VCaP (cell line): Measurements from ENCODE around the gene LIN28A.

Experiments
- H3K27ac ChIP-seq: fragments of 450-650 bp; 2 replicates; pipeline ENCODE4 v1.5.1; 2017
- TF ChIP-seq, protein P1 (sequence below): fragments of 450-650 bp; conservative IDR thresholded peaks from 2 replicates; pipeline ENCODE4 v1.5.1; 2017; ENCODE audit warnings: mild to moderate bottlenecking, moderate library complexity

Gene LIN28A

GRCh38 chr1:26449868-26450267 lies 39.3 kb downstream of the LIN28A start:
- TF ChIP-seq, protein P1, sequence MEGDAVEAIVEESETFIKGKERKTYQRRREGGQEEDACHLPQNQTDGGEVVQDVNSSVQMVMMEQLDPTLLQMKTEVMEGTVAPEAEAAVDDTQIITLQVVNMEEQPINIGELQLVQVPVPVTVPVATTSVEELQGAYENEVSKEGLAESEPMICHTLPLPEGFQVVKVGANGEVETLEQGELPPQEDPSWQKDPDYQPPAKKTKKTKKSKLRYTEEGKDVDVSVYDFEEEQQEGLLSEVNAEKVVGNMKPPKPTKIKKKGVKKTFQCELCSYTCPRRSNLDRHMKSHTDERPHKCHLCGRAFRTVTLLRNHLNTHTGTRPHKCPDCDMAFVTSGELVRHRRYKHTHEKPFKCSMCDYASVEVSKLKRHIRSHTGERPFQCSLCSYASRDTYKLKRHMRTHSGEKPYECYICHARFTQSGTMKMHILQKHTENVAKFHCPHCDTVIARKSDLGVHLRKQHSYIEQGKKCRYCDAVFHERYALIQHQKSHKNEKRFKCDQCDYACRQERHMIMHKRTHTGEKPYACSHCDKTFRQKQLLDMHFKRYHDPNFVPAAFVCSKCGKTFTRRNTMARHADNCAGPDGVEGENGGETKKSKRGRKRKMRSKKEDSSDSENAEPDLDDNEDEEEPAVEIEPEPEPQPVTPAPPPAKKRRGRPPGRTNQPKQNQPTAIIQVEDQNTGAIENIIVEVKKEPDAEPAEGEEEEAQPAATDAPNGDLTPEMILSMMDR = no peak
- no peak overlapping the region for H3K27ac ChIP-seq

- H3K27ac ChIP-seq = no peak overlapping the region
Observed at GRCh38 chr1:26450908-26451307, 40.3 kb downstream of the LIN28A start.

DNA sequence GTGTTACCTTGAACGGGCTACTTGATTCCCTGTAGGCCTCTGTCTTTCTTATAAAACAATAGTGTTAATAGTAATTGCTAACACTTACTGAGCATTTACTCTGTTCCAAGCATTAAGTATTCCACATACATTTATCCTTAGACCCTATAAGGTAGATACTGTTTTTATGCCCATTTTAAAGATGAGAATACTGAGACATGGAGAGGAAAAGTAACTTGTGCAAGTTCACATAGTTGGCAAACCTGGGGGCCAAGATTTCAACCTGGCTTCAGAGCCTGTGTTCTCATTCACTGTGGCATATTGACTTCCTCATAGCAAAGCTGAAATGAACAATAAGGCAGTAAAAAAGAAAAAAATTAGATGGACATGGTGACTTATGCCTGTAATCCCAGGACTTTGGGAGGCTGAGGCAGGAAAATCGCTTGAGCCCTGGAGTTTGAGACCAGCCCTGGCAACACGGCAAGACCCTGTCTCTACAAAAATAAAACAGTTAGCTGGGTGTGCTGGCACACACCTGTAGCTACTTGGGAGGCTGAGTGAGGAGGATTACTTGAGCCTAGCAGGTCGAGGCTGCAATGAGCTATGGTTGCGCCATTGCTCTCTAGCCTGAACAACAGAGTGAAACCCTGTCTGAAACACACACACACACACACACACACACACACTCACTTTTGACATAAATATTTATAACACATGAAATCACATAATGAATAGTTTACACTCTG lies 42.0 kb downstream of the LIN28A start:
- H3K27ac ChIP-seq = no peak overlapping the region
- TF ChIP-seq, protein P1 = no peak

More at GRCh38 chr1:26450908-26451307, 40.3 kb downstream of the LIN28A start:
- TF ChIP-seq, protein P1 = no peak

GRCh38 chr1:26459148-26459547 lies 48.5 kb downstream of the LIN28A start:
- TF ChIP-seq, protein P1 = no peak
- no peak overlapping the region for H3K27ac ChIP-seq

- no peak overlapping the region for H3K27ac ChIP-seq
- TF ChIP-seq, protein P1 = no peak
Observed at GRCh38 chr1:26459573-26460031, 49.0 kb downstream of the LIN28A start.

- H3K27ac ChIP-seq = no peak overlapping the region
- TF ChIP-seq, protein P1 = no peak
Observed at GRCh38 chr1:26468911-26469310, 58.3 kb downstream of the LIN28A start.

- TF ChIP-seq, protein P1 = no peak
- no peak overlapping the region for H3K27ac ChIP-seq
Observed at GRCh38 chr1:26469558-26469957, 58.9 kb downstream of the LIN28A start.
